ENCODE results near the gene NFYA. TPM values are rescaled to one million over a fixed set of nuclear protein-coding genes. Genes with fewer than 3 reads are reported as not detected.

Gene NFYA
- total RNA-seq: 10 to 100 TPM; 23.1 to 48.3 TPM

GRCh38 chr6:41072836-41073202 is at the start of gene NFYA:
TSS of gene NFYA (plus strand) at chr6:41072974. CDS start at chr6:41079090, 6,116 bp downstream.
- Histone ChIP-seq H3K4me3 (peak within 1 kb of the TSS; percentile 64 to 91), H3K36me3 (no peaks in the 10 kb centered on the region), H3K27ac (peak within 1 kb of the TSS; percentile 98 to 100), H3K27me3 (replicated peaks; ENCODE audit: insufficient read depth) (no peaks in the 10 kb centered on the region), H3K9me3 (no peaks in the 10 kb centered on the region), H3K4me1 (replicated peaks) (peaks cover 10% of the 10 kb centered on the region)
- intact Hi-C loops (cut with DNase I): no loop called here
- TF ChIP-seq CTCF (IDR thresholded peaks at IDR 0.05) (no peak), POLR2AphosphoS5 (IDR thresholded peaks at IDR 0.05) (peak; percentile 87), POLR2A (IDR thresholded peaks at IDR 0.05) (peak; percentile 83)
- WGBS: under 1% methylated on average over 33 of the region's 37 CpGs
- DNase-seq (ENCODE audit: low spot score): no peak

DNA sequence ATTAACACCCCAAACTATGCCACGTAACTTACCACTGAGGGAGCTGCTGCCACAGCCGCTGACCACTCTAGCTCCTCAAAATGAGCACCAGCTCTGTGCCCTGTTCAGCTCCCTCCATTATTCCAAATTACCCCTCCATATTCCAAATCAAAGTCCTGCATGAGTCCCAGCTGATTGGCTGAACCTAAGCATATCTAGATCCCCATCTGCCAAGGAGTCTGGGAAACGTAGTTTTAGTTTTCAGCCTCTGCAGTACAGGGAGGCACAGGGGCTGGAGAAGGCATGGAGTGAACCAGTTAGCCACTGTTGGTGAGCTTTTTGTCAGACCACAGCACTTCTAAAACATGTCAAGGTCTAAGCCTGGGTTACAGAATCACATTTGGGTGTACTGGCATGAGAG is 49.7 kb upstream of the NFYA start:
- intact Hi-C loops (cut with DNase I): loop anchor here (10.0 kb wide), 1 partner anchor 128 kb away; no protein-coding TSS in a partner anchor
- Histone ChIP-seq H3K27me3 (replicated peaks; ENCODE audit: insufficient read depth) (no peaks in the 10 kb centered on the region), H3K9me3 (no peaks in the 10 kb centered on the region), H3K4me1 (replicated peaks) (no peaks in the 10 kb centered on the region), H3K27ac (no peak overlapping the region), H3K36me3 (no peaks in the 10 kb centered on the region), H3K4me3 (no peak overlapping the region)
- DNase-seq (ENCODE audit: low spot score): no peak
- WGBS: 87% methylated on average over 3 of the region's 3 CpGs
- TF ChIP-seq CTCF (IDR thresholded peaks at IDR 0.05) (no peak), POLR2A (IDR thresholded peaks at IDR 0.05) (no peak), POLR2AphosphoS5 (IDR thresholded peaks at IDR 0.05) (no peak)

DNA sequence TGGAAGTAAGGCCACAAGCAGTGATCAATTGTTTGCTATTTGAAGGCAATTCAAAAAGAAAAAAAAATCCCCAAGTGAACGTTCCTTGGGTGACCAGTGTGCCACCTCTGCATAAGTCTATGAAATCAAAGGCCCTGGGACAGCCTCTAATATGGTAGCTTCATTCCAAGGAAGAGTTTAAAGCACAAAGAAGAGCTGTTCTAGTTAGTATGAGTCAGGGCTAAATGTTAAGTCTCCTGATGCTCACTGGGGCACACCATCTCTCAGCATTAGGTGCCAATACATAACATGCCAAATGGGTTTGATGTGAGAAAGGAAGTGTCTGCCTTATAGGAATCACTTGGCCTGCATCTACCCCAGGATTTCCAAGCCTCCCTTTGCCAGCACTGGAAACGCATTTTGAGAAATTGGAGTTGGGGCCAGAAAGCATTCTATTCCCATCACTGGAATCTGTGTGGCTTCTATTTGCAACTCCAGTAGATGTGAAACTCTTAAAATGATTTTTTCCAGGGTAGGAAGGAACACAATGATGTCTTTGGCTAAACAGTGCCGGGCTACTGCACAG is 46.7 kb upstream of the NFYA start:
- Histone ChIP-seq H3K27ac (no peak overlapping the region), H3K27me3 (replicated peaks; ENCODE audit: insufficient read depth) (no peaks in the 10 kb centered on the region), H3K9me3 (no peaks in the 10 kb centered on the region), H3K4me3 (no peak overlapping the region), H3K36me3 (no peaks in the 10 kb centered on the region), H3K4me1 (replicated peaks) (no peaks in the 10 kb centered on the region)
- DNase-seq (ENCODE audit: low spot score): no peak
- WGBS: 82% methylated on average over 3 of the region's 3 CpGs
- intact Hi-C loops (cut with DNase I): loop anchor here (5.0 to 10.0 kb wide), 2 partner anchors 131 to 1044 kb away; no protein-coding TSS in a partner anchor
- TF ChIP-seq POLR2A (IDR thresholded peaks at IDR 0.05) (no peak), CTCF (IDR thresholded peaks at IDR 0.05) (no peak)

DNA sequence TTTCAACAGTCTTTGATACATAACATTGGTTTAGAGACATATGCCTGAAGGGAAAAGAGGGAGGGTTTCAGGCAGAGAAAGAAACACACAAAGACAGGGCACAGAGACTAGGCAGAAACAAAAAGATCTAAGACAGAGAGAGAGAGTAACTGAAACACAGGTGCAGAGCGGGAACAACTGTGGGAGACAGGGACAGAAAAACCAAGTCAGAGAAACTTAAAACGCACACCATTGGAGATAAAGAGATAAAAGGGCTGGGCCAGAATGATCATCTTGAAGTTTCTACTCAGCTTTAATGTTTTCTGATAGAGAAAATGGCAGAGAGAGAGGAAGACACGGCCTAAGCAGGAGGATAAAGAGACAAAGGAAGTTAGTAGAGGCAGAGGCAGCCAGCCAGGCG is 45.5 kb upstream of the NFYA start:
- no peak for DNase-seq (ENCODE audit: low spot score)
- Histone ChIP-seq H3K36me3 (no peaks in the 10 kb centered on the region), H3K9me3 (no peaks in the 10 kb centered on the region), H3K4me1 (replicated peaks) (no peaks in the 10 kb centered on the region), H3K4me3 (peak overlapping the region; percentile 33 to 41), H3K27ac (peak overlapping the region in 1 of 2 donors; percentile 75), H3K27me3 (replicated peaks; ENCODE audit: insufficient read depth) (no peaks in the 10 kb centered on the region)
- 45% methylated on average over 4 of the region's 4 CpGs for WGBS
- intact Hi-C loops (cut with DNase I): loop anchor here (5.0 to 10.0 kb wide), 2 partner anchors 132 to 1045 kb away; no protein-coding TSS in a partner anchor
- no peak for TF ChIP-seq POLR2A (IDR thresholded peaks at IDR 0.05)
- TF ChIP-seq POLR2AphosphoS5 (IDR thresholded peaks at IDR 0.05): no peak

DNA sequence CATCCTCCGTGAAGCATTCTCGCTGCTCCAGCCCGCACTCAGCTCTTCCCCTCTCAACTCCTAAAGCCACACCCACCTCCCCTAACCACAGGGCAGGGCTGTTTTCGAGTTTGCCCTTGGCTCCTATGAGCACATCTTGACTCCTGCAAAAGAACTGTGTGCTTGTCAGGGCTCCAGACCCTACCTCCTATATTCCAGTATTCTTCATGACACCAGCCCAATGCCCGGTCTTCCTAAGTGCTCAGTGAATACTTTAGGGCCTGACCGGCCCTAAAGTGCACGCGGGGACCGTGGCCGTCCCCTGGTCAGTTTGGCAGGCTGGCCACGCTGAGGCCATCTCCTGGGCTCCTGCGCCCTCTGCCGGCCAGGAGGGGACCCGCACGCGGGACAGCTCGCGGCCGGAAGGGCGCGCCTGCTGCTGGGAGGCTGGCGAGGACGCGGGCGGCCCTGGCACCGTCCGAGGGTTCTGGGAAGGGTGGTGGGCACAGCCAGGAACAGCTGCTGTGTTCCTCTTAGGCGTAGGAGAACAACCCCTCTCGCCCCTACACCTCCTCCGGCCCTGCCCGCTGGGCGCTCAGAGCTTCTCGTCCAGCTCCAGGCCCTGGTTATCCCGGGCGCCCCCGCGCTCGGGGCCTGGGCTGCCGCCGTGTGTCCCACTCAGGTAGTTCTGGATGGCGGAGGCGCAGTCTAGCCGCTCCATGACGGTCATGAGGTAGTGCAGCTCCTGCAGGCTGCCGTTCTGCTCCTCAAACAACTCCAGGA is 44.8 kb upstream of the NFYA start:
- Histone ChIP-seq H3K9me3 (no peaks in the 10 kb centered on the region), H3K4me1 (replicated peaks) (no peaks in the 10 kb centered on the region), H3K27me3 (replicated peaks; ENCODE audit: insufficient read depth) (no peaks in the 10 kb centered on the region), H3K27ac (peak overlapping the region; percentile 70 to 75), H3K36me3 (no peaks in the 10 kb centered on the region), H3K4me3 (peak overlapping the region; percentile 33 to 41)
- intact Hi-C loops (cut with DNase I): loop anchor here (5.0 to 10.0 kb wide), 2 partner anchors 133 to 1046 kb away; no protein-coding TSS in a partner anchor
- DNase-seq (ENCODE audit: low spot score): peak; percentile 76
- WGBS: 3% methylated on average over 37 of the region's 45 CpGs
- TF ChIP-seq POLR2A (IDR thresholded peaks at IDR 0.05) (no peak), POLR2AphosphoS5 (IDR thresholded peaks at IDR 0.05) (peak; percentile 48), CTCF (IDR thresholded peaks at IDR 0.05) (peak; percentile 91 to 99 (median 96))

Measured in prostate gland (tissue), 2 donors.